ENCODE results near the gene GPR176. TPM values are rescaled to one million over a fixed set of nuclear protein-coding genes. Genes with fewer than 3 reads are reported as not detected.

Gene GPR176
- total RNA-seq, 2 experiments from 2014 or later, result 0.57 TPM; not detected in 1

DNA sequence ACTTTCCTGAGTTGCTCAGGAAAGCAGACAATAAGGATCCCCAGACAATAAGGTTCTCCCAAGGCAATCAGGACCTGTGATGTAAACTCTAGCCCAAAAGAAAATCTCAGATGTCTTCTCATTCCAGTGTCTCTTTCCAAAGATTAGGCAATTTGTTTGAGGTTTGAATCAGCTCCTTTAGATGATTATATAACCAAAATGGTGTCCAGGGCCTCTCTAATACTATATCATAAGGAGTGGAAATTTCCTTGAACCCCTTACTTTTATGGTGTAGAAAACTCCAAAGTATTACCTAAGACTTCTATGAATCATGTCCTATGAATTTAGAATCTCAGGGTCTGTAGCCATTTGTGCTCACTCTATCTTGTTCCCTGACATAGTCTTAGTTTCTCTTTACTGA is 65.9 kb downstream of the GPR176 start:
- Histone ChIP-seq H3K9me3 (ENCODE audit: low read length) (no peaks in the 10 kb centered on the region), H3K4me1 (ENCODE audit: insufficient read depth, low read length, poor library complexity, severe bottlenecking) (no peaks in the 10 kb centered on the region), H3K4me2 (ENCODE audit: low read length) (no peak overlapping the region), H3K9me2 (ENCODE audit: insufficient read depth, low read length) (no peaks in the 10 kb centered on the region), H3K27ac (ENCODE audit: low read depth, low read length, poor library complexity, severe bottlenecking) (no peak overlapping the region), H3K79me2 (ENCODE audit: insufficient read depth, low read depth, low read length) (no peaks in the 10 kb centered on the region), H3K36me3 (ENCODE audit: insufficient read depth, low read length) (no peaks in the 10 kb centered on the region), H4K20me1 (ENCODE audit: insufficient read depth, low read length) (no peaks in the 10 kb centered on the region), H2AFZ (ENCODE audit: low read length) (no peak overlapping the region), H3K4me3 (ENCODE audit: low read depth, low read length, poor library complexity, severe bottlenecking) (no peak overlapping the region)
- POLR2A ChIA-PET, result no interaction called here
- no TSS peak for BruUV-seq (replicated peaks)
- TF ChIP-seq, protein P1, sequence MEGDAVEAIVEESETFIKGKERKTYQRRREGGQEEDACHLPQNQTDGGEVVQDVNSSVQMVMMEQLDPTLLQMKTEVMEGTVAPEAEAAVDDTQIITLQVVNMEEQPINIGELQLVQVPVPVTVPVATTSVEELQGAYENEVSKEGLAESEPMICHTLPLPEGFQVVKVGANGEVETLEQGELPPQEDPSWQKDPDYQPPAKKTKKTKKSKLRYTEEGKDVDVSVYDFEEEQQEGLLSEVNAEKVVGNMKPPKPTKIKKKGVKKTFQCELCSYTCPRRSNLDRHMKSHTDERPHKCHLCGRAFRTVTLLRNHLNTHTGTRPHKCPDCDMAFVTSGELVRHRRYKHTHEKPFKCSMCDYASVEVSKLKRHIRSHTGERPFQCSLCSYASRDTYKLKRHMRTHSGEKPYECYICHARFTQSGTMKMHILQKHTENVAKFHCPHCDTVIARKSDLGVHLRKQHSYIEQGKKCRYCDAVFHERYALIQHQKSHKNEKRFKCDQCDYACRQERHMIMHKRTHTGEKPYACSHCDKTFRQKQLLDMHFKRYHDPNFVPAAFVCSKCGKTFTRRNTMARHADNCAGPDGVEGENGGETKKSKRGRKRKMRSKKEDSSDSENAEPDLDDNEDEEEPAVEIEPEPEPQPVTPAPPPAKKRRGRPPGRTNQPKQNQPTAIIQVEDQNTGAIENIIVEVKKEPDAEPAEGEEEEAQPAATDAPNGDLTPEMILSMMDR (conservative IDR thresholded peaks at IDR 0.05; ENCODE audit: low read length), result no peak
- no peak for TF ChIP-seq EZH2phosphoT487 (IDR thresholded peaks at IDR 0.05; ENCODE audit: borderline replicate concordance, low read depth, low read length)
- DNase-seq (ENCODE audit: low spot score), result no peak
- CTCF ChIA-PET (ENCODE audit: unreplicated experiment), result no interaction called here
- intact Hi-C loops (cut with micrococcal nuclease; ENCODE audit: unreplicated experiment), result no loop called here

DNA sequence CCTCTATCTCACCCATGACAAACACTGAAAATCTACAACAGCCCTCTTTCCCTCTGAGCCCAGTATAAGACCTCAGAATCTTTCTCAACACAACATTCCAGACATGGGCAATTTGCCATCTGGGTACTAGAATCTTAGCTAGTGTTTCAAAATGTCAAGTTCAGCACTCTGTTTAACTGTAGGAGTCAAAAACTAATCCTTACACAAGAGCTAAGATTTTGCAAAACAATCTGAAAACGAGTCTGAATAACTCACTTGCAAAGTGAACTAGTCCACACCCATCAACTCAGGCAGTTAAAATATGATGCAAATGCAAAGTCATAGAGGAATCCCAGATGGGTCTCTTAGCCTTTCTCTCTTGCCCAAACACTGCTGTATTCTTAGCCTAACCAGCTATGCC is 67.8 kb downstream of the GPR176 start:
- no peaks in the 10 kb centered on the region for H3K79me2 ChIP-seq (ENCODE audit: insufficient read depth, low read depth, low read length)
- no peak overlapping the region for H3K27ac ChIP-seq (ENCODE audit: low read depth, low read length, poor library complexity, severe bottlenecking)
- no peak overlapping the region for H3K4me2 ChIP-seq (ENCODE audit: low read length)
- BruUV-seq (replicated peaks), result no TSS peak
- H3K9me2 ChIP-seq (ENCODE audit: insufficient read depth, low read length), result no peaks in the 10 kb centered on the region
- ChIA-PET POLR2A (no interaction called here), CTCF (ENCODE audit: unreplicated experiment) (no interaction called here)
- H3K4me1 ChIP-seq (ENCODE audit: insufficient read depth, low read length, poor library complexity, severe bottlenecking), result no peaks in the 10 kb centered on the region
- H2AFZ ChIP-seq (ENCODE audit: low read length), result no peak overlapping the region
- H3K36me3 ChIP-seq (ENCODE audit: insufficient read depth, low read length), result no peaks in the 10 kb centered on the region
- no peak for DNase-seq (ENCODE audit: low spot score)
- no peak overlapping the region for H3K4me3 ChIP-seq (ENCODE audit: low read depth, low read length, poor library complexity, severe bottlenecking)
- H4K20me1 ChIP-seq (ENCODE audit: insufficient read depth, low read length), result no peaks in the 10 kb centered on the region
- intact Hi-C loops (cut with micrococcal nuclease; ENCODE audit: unreplicated experiment), result no loop called here
- TF ChIP-seq EZH2phosphoT487 (IDR thresholded peaks at IDR 0.05; ENCODE audit: borderline replicate concordance, low read depth, low read length), result no peak
- TF ChIP-seq, protein P1 (conservative IDR thresholded peaks at IDR 0.05; ENCODE audit: low read length), result no peak
- no peaks in the 10 kb centered on the region for H3K9me3 ChIP-seq (ENCODE audit: low read length)

DNA sequence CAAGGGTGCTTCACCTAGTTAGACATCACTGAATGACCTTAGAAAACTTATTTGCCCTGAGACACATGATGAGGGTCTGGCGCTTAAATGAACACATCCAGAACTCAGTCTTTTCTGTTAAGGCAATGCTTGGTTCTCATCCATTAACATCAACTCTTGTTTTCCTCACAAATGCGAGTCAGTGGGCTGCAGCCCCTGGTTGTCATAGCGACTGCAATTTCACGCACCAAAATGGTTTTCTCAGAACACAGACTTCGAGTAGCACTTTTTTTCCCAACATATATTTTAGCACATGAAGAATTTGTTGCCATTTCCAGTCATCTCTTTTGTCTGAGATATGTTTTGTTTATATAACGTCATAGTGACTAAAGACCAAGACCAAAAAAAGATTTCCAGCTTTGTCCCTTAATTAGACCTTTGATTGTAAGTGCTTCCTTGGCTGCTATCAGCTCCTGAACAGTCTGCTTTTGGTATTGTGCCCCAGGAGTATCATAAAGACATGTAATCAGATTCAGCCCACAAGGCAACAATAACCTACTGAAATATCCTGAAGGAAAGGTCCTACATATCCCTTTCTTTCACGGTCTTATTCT is 68.5 kb downstream of the GPR176 start:
- H3K4me3 ChIP-seq (ENCODE audit: low read depth, low read length, poor library complexity, severe bottlenecking), result no peak overlapping the region
- TF ChIP-seq, protein P1 (conservative IDR thresholded peaks at IDR 0.05; ENCODE audit: low read length), result no peak
- no peak for TF ChIP-seq EZH2phosphoT487 (IDR thresholded peaks at IDR 0.05; ENCODE audit: borderline replicate concordance, low read depth, low read length)
- intact Hi-C loops (cut with micrococcal nuclease; ENCODE audit: unreplicated experiment), result no loop called here
- no peaks in the 10 kb centered on the region for H3K36me3 ChIP-seq (ENCODE audit: insufficient read depth, low read length)
- ChIA-PET CTCF (ENCODE audit: unreplicated experiment) (no interaction called here), POLR2A (interaction anchor here (0.5 to 1.3 kb wide), 2 partner anchors 14 to 121 kb away, joined by 3 read pairs; no protein-coding TSS in a partner anchor)
- H4K20me1 ChIP-seq (ENCODE audit: insufficient read depth, low read length), result no peaks in the 10 kb centered on the region
- no peaks in the 10 kb centered on the region for H3K9me3 ChIP-seq (ENCODE audit: low read length)
- no peaks in the 10 kb centered on the region for H3K4me1 ChIP-seq (ENCODE audit: insufficient read depth, low read length, poor library complexity, severe bottlenecking)
- H3K27ac ChIP-seq (ENCODE audit: low read depth, low read length, poor library complexity, severe bottlenecking), result no peak overlapping the region
- H2AFZ ChIP-seq (ENCODE audit: low read length), result no peak overlapping the region
- no peaks in the 10 kb centered on the region for H3K9me2 ChIP-seq (ENCODE audit: insufficient read depth, low read length)
- no peak for DNase-seq (ENCODE audit: low spot score)
- H3K79me2 ChIP-seq (ENCODE audit: insufficient read depth, low read depth, low read length), result no peaks in the 10 kb centered on the region
- no peak overlapping the region for H3K4me2 ChIP-seq (ENCODE audit: low read length)
- BruUV-seq (replicated peaks), result no TSS peak

Measured in OCI-LY7 (cell line).